Tibial nerve (tissue), 4 donors: ENCODE results near the gene HCFC1. TPM values are rescaled to one million over a fixed set of nuclear protein-coding genes. Genes with fewer than 3 reads are reported as not detected.
A peak's percentile ranks its signal among the peaks of the same experiment; 100 is the strongest.

Experiments
- DNase-seq, 2 donors: peaks; one replicate each; pipeline ENCODE4 v3.0.0-alpha.2; 2019; ENCODE audit warnings: low spot score in 2 of 2
- H3K27ac ChIP-seq, 4 donors: fragments of 200-600 bp; sonication (generic) in 3 of 4; one replicate each; pipeline ENCODE4 v1.5.1; 2017 to 2019; ENCODE audit warnings: mild to moderate bottlenecking in 1 of 4
- H3K27me3 ChIP-seq, 2 donors: fragments of 200-600 bp; sonication (generic) in 1 of 2; one replicate each; pipeline versions ENCODE4 v1.5.1 to v1.6.0; 2017 to 2019
- H3K36me3 ChIP-seq, 3 donors: fragments of 200-600 bp; sonication (generic); one replicate each; pipeline ENCODE4 v1.5.1; 2018 to 2019
- H3K4me1 ChIP-seq, 4 donors: fragments of 200-600 bp; sonication (generic) in 3 of 4; one replicate each; pipeline ENCODE4 v1.5.1; 2017 to 2019
- H3K4me3 ChIP-seq, 4 donors: fragments of 200-600 bp; sonication (generic) in 3 of 4; one replicate each; pipeline ENCODE4 v1.5.1; 2017 to 2019; ENCODE audit warnings: mild to moderate bottlenecking in 1 of 4, moderate library complexity in 1 of 4
- H3K9me3 ChIP-seq, 4 donors: fragments of 200-600 bp; sonication (generic) in 3 of 4; one replicate each; pipeline ENCODE4 v1.5.1; 2017 to 2019
- CTCF ChIP-seq, 5 experiments: fragments of 200-600 bp in 3 of 5; fragments of 450-650 bp in 2 of 5; sonication (generic) in 3 of 5; IDR thresholded peaks; one replicate each; pipeline ENCODE4 v1.5.1; 2016 to 2019; ENCODE audit warnings: antibody characterized with exemption in 5 of 5, mild to moderate bottlenecking in 3 of 5, moderate library complexity in 2 of 5
- EP300 ChIP-seq, 2 donors: sonication (generic); formaldehyde crosslinking; IDR thresholded peaks; one replicate each; pipeline ENCODE4 v1.6.1; 2017; ENCODE audit warnings: antibody characterized with exemption in 2 of 2, mild to moderate bottlenecking in 1 of 2
- POLR2A ChIP-seq, 2 donors: fragments of 450-650 bp; IDR thresholded peaks; one replicate each; pipeline ENCODE4 v1.6.1; 2017; ENCODE audit warnings: antibody characterized with exemption in 2 of 2, mild to moderate bottlenecking in 2 of 2, moderate library complexity in 2 of 2
- WGBS, 2 donors: methylation state at CpG; one replicate each; pipeline ENCODE4 v1.1.5; 2018; 5-methylcytosine and 5-hydroxymethylcytosine counted together
- total RNA-seq, 4 donors: library from RNA; depleted of rRNA; stranded (reverse); fragments of >200 nt; gene quantifications; one replicate each; pipeline ENCODE4 v1.1.0, GENCODE V29; 2016

HCFC1 gene
- total RNA-seq, 4 donors from 2014 or later, result 42.6 to 52.2 (median 48.9) TPM

- peaks cover 0 to 40% (median 24%) of the 10 kb centered on the region in 4 donors for H3K4me1 ChIP-seq
- no peak for DNase-seq
- 64 to 88% methylated on average over 6 to 12 of the region's 12 CpGs for WGBS, 2 donors
- H3K9me3 ChIP-seq, result no peaks in the 10 kb centered on the region
- peaks cover 0 to 55% (median 4%) of the 10 kb centered on the region in 3 donors for H3K36me3 ChIP-seq
- H3K27ac ChIP-seq, result peak overlapping the region in 2 of 4 donors; percentile 70 to 96
- TF ChIP-seq EP300 (IDR thresholded peaks at IDR 0.05) (no peak), POLR2A (IDR thresholded peaks at IDR 0.05) (no peak), CTCF (IDR thresholded peaks at IDR 0.05) (no peak)
- no peak overlapping the region for H3K4me3 ChIP-seq
- no peaks in the 10 kb centered on the region for H3K27me3 ChIP-seq
These were observed 8.1 kb downstream of the HCFC1 start for GRCh38 chrX:153963546-153963945.

GRCh38 chrX:153961292-153961691 lies 10.3 kb downstream of the HCFC1 start:
- DNase-seq, result no peak
- TF ChIP-seq POLR2A (IDR thresholded peaks at IDR 0.05) (no peak), EP300 (IDR thresholded peaks at IDR 0.05) (peak in 1 of 2 donors; percentile 31)
- H3K36me3 ChIP-seq, result peaks cover 0 to 77% (median 4%) of the 10 kb centered on the region in 3 donors
- no peaks in the 10 kb centered on the region for H3K9me3 ChIP-seq
- H3K27ac ChIP-seq, result peak overlapping the region in 1 of 4 donors; percentile 96
- H3K4me3 ChIP-seq, result no peak overlapping the region
- 88 to 89% methylated on average over 8 of the region's 11 CpGs for WGBS, 2 donors
- no peaks in the 10 kb centered on the region for H3K27me3 ChIP-seq
- peaks cover 0 to 18% (median 4%) of the 10 kb centered on the region in 4 donors for H3K4me1 ChIP-seq

- WGBS, 2 donors, result 91 to 92% methylated on average over 8 to 22 of the region's 22 CpGs
These were observed 10.8 kb downstream of the HCFC1 start for GRCh38 chrX:153960786-153961185.

GRCh38 chrX:153960077-153960476 lies 11.5 kb downstream of the HCFC1 start:
- Histone ChIP-seq H3K4me3 (no peak overlapping the region), H3K4me1 (peaks cover 0 to 6% (median 0%) of the 10 kb centered on the region in 4 donors), H3K27me3 (no peaks in the 10 kb centered on the region), H3K36me3 (peaks cover 0 to 90% (median 4%) of the 10 kb centered on the region in 3 donors), H3K9me3 (no peaks in the 10 kb centered on the region), H3K27ac (peak overlapping the region in 1 of 4 donors; percentile 11)
- 93 to 98% methylated on average over 14 to 16 of the region's 16 CpGs for WGBS, 2 donors
- no peak for DNase-seq
- no peak for TF ChIP-seq POLR2A (IDR thresholded peaks at IDR 0.05)
- TF ChIP-seq EP300 (IDR thresholded peaks at IDR 0.05), result no peak

More at GRCh38 chrX:153960786-153961185, 10.8 kb downstream of the HCFC1 start:
- Histone ChIP-seq H3K4me3 (no peak overlapping the region), H3K27me3 (no peaks in the 10 kb centered on the region), H3K9me3 (no peaks in the 10 kb centered on the region), H3K4me1 (peaks cover 0 to 13% (median under 1%) of the 10 kb centered on the region in 4 donors), H3K27ac (peak overlapping the region in 1 of 4 donors; percentile 96), H3K36me3 (peaks cover 0 to 82% (median 4%) of the 10 kb centered on the region in 3 donors)
- DNase-seq, result no peak
- no peak for TF ChIP-seq POLR2A (IDR thresholded peaks at IDR 0.05)
- no peak for TF ChIP-seq CTCF (IDR thresholded peaks at IDR 0.05)
- TF ChIP-seq EP300 (IDR thresholded peaks at IDR 0.05), result no peak

- Histone ChIP-seq H3K27me3 (no peaks in the 10 kb centered on the region), H3K27ac (no peak overlapping the region), H3K4me3 (no peak overlapping the region), H3K4me1 (peaks cover 0 to 2% (median 0%) of the 10 kb centered on the region in 4 donors), H3K36me3 (peaks cover 0 to 94% (median 4%) of the 10 kb centered on the region in 3 donors), H3K9me3 (no peaks in the 10 kb centered on the region)
- no peak for TF ChIP-seq POLR2A (IDR thresholded peaks at IDR 0.05)
- TF ChIP-seq EP300 (IDR thresholded peaks at IDR 0.05), result no peak
- TF ChIP-seq CTCF (IDR thresholded peaks at IDR 0.05), result no peak
- DNase-seq, result no peak
- WGBS, 2 donors, result 81 to 90% methylated on average over 6 to 15 of the region's 15 CpGs
These were observed 12.0 kb downstream of the HCFC1 start for GRCh38 chrX:153959649-153960048.

GRCh38 chrX:153958605-153959004 lies 13.0 kb downstream of the HCFC1 start:
- peaks cover 0 to 2% (median 0%) of the 10 kb centered on the region in 4 donors for H3K4me1 ChIP-seq
- 80 to 93% methylated on average over 1 to 14 of the region's 14 CpGs for WGBS, 2 donors

More at GRCh38 chrX:153958605-153959004, 13.0 kb downstream of the HCFC1 start:
- Histone ChIP-seq H3K9me3 (no peaks in the 10 kb centered on the region), H3K4me3 (no peak overlapping the region), H3K36me3 (peaks cover 0 to 97% (median 4%) of the 10 kb centered on the region in 3 donors), H3K27ac (no peak overlapping the region), H3K27me3 (no peaks in the 10 kb centered on the region)
- DNase-seq, result no peak
- TF ChIP-seq CTCF (IDR thresholded peaks at IDR 0.05), result no peak
